GM21576 (cell line): ENCODE data around the gene H2BK1.

Source experiments
- ATAC-seq: cut with Tn5 transposase; IDR thresholded peaks from one replicate; pipeline ENCODE4 v1.9.1; 2021; ENCODE audit warnings: mild to moderate bottlenecking, moderate library complexity; ENCODE audit not compliant: unreplicated experiment

The H2BK1 gene

GRCh38 chr7:151232917-151233701 is 22.8 kb upstream of the H2BK1 start:
- peak; percentile 20 for ATAC-seq

- ATAC-seq: peak; percentile 95
These were observed 22.0 kb upstream of the H2BK1 start, which contains the start of gene CHPF2 for GRCh38 chr7:151232091-151232916. Gene CHPF2, plus strand, starts transcription at chr7:151232483. Its CDS starts 1,529 bp downstream, at chr7:151234012.

DNA sequence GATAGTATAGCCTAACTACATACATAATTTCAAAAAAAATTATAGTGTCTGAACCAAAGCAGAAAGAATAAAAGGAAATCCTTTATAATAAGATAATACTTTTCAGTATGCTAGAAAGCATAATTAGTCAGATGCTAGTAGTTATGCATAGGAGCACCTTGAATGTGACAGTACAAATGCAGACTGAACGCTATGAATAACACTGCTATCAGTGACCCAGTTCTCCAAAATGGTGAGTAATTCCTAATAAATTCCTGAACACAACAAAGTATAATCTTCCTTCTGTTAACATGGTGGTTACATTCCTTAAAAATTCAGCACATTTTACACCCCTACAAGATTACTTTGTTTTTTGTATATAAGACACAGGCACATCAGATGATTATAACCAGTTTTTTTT is 20.8 kb upstream of the H2BK1 start:
- no peak for ATAC-seq

DNA sequence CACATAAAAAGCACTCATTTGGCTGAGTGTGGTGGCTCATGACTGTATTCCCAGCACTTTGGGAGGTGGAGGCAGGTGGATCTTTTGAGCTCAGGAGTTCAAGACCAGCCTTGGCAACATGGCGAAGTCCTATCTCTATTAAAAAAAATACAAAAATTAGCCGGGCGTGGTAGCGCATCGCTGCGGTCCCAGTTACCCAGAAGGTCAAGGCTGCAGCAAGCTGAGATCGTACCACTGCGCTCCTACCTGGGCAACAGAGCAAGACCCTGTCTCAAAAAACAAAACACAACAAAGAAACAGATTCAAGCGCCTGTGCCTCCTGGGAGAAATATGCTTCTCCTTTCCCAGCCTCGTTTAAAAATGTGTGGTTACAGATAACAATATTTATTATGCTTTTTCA is 19.0 kb upstream of the H2BK1 start:
- no peak for ATAC-seq

DNA sequence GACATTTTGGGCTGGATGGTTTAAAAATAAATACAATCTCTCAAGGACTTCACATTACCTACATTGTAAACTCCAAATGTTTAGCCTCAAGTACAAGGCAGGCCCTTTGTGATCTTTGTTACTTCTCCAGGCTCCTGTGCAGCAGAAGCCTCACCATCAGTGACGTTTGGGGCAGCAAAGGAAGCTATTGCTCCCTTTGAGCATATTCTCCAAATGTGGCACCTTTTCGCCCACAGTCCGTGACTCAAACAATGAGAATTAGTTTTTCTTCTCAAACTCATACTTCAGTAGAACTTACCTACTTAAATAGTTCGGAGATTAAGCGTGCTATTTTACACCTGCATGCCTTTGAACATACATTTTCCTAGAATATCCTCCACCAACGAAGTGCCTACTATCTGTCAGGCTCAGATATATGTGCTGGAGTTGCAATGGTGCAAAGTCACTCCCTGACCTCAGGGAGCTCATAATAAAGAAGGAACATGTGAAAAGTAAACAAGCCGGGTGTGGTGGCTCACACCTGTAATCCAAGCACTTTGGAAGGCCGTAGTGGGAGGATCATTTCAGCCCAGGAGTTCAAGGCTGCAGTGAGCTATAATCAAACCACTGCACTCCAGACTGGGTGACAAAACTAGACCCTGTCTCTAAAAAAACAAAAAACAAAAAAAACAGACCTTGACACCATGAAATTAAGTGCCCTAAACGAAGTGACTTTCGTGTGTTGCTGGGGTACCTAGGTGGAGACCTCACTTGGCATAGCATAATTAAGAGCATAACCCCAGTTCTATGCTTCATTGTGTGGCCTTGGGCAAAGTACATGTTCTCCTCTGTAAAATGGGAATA is 18.0 kb upstream of the H2BK1 start:
- no peak for ATAC-seq

DNA sequence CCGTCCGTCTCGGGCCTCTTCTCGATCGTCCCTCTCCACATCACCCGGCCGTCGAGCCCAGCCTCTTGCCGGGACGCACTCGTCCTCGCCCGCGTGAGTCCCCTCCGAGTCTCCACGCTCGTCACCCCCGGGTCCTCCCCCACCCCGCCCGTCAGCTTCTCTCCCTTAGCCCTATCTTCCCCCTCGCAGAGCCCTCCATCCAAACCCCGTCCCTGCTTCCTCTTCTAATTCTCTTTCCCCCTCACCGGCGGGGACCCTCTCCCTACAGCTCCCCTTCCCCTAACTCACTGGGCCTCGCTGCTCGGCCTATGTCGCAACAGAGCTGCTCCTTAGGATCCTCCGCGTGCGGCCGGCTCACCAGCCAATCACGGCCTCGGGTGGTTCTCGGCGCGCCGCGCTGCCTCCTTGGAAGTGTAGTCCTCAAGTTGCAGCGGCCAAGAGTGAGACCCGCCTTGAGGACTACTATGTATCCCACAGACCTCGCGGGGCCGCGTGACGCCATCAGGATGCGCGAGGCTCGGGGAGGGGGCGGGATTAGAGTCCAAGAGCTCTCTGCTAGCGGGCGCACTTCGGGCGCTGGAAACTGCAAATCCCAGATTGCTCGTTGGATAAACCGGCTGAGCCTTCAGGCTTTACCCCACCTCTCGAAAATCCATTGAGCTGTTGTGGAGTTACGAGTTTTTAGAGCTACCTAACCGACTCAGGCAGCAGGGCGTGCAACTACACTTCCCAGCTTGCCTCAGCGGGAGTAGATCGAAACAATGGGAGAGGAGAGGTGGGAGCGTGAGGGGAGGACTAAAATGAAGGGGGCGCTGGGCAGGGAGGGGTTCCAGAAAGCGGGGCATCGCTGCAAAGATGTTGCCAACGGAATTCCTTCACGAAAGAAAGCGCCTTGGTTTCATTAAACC is 16.8 kb upstream of the H2BK1 start, which contains the start of gene ABCF2:
Gene ABCF2 (minus strand): TSS at position 331 of the 908 bp plus-strand sequence. CDS start 747 bp downstream, outside the sequence.
- ATAC-seq: peak; percentile 99

DNA sequence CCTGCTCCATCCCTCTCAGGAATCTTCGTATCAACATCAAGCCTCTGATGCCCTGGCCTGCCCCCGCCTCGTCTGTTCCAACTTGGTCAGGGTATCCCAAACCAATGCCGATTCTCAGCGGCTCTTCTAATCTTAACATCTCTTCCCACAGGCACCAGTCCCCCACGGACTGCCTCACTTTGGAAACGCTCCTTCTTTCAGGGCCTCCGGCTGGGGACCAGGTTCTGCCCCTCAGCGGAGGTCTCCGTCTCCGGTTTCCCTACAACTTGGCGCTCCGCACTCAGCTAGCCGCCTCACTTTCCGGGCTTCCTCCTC is 16.2 kb upstream of the H2BK1 start:
- peak; percentile 12 for ATAC-seq

DNA sequence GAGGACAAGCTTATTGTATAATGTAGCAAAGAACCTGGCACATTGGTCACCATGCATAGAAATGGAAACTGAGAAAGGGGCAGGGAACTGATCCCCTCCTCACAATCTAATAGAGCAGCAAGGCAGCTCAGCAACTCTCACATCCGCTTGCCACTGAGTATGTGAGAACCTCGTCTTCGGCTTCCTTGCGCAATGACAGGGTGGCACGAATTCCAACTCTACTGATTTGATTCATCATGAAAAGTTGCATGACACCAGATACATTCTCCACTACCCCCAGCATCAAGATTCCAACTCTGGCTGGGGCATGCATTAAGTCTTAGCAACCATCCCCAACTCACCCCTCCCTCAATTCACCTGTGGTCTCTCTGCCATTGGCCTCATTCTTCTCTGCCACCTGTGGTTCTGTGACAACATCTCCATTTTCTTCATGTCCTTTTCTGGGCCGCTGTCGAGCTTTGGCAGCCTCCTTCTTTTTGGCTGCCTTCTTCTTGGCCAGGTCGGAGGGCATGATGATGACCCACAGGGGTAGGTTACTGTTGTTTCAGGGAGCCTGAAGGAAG is 15.7 kb upstream of the H2BK1 start:
- ATAC-seq: no peak

DNA sequence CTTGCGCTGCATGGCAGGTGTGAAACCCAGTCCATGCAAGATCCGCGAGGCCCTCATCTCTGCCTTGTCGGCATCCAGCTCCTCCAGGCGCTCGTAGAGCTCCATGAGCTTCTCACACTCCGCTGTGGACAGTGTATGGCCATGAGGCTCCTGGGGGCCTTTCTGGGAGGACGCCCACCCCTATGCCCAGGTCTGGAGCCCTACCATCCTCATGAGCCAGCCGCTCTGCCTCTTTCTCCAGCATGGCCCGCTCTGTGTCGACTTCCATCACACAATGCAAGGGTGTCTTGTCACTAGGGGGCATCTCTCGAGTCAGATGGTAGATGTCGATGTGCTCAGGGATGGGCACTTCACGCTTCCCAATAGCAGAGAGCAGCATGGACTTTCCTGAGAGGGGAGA is 13.4 kb upstream of the H2BK1 start:
- no peak for ATAC-seq

DNA sequence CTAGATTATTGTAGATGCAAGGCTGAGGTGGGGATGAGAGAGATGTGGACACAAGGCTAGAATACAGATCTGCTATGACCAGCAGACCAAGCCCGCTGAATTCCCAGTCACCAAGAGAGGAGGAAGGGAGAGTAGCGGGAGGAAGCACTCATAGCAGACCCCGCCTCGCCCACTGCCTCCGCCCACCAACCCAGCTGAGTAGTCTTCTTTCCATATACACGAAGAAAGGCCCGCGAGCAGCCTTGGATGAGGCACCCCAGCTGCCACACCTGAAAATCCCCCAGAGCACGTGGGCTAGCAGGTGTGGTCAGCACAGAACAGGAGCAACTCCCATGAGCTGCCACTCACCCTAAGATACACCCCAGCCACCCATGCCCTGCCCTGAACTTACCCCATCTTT is 7.9 kb upstream of the H2BK1 start:
- ATAC-seq: no peak

DNA sequence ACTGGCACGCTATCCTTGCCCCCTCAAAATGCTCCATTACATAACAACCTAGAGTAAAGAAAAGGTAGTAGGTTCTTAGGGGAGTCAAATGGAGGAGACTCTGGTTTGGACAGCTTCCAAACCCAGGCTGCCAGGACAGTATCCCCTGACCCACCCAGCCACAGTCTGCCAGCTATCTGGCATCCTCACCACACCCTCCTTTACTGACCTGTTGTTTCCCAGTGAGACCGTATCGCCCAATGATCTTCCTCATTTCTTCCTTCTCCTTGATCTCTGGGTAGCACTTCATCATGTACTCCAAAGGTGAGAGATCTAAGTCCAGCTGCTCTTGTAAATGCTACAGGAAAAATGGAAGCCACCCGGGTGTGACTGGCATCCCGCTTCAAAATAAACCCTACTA is 5.1 kb upstream of the H2BK1 start:
- ATAC-seq: no peak

- ATAC-seq: no peak
These were observed 3.5 kb upstream of the H2BK1 start for GRCh38 chr7:151213826-151214225.

DNA sequence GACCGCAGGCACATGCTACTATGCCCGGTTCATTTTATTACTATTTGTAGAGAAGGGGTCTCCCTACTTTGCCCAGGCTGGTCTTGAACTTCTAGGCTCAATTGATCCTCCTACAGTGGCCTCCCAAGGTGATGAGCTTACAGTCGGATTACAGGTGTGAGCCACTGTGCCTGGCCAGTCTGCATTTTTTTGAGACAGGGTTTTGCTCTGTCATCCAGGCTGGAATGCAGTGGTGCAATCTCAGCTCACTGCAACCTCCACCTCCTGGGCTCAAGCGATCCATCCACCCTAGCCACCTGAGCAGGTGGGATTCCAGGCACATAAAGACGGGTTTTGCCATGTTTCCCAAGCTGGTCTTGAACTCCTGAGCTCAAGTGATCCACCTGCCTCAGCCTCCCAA is 2.3 kb upstream of the H2BK1 start:
- ATAC-seq: no peak

DNA sequence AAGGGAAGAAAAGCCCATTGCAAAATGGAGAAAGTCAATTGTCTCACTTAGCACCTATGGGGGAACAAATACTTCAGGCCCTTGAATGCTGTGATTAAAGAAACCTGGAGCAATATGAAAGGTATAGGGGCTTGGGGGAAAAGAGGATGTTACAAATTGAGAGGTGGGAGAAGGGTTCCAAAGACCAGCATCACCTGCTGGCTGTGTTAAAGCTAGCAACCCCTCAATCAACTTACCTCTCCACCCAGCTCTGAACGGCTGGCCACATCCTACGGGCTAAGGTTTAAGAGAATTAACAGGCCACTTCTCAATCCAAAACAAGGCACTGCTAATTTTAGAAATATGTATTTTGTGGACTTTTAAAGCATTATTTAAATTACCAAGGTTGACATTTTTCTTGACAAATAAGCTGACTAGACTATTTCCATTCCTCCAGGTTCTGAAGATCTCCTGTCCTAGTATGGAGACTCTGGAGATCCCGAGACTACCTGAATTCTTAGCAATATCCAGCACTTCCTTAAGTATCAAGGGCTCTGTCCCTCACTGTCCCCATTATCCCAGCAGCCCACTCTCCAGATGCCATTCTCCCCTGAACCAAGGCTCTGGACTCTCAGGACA is 976 bp upstream of the H2BK1 start:
- no peak for ATAC-seq

DNA sequence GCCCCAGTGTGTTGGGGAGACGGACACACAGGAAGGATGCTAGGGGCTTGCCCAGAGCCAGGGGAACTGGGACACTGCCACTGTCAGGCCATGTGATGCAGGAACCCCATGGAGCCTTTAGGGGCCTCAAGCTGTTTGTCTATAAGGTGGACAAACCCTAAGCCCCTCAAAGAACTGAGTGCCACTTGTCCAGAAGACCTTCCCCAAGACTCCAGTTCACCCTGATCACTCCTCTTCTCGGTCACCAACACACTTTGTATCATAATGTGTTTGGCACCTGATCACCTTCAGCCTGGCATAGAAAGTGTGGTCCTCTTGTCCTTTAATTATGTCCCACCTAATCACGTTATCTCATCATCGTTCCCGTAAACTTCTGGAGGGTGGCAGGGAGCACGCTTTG is 700 bp downstream of the H2BK1 start:
- ATAC-seq: no peak

DNA sequence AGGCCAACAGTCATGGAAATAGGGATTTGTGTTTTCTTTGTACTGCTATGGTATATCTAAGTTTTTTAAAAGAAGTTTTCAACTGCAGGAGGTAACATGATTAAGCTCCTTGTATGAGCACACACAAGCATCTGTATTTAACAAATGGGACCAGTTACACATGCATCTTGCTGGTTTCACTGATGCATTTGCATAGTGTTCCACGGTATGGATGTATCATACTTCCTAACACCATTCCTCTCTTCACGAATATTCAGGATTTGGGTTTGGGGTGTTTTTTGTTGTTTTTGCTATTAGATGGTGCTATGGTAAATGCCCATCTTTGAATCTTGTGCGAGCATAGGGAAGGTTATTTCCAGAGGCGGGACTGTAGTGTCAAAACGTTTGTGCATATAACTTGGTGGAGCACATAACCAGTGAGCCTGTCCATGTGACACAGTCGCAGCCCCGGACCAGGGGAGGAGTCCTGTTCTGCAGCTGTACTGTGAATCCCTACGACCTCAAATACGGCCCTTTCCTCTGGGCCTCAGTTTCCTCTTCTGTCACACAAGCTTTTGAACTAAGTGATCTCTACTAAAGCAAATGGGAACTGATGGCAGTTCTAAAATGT is 1.9 kb downstream of the H2BK1 start:
- no peak for ATAC-seq

GRCh38 chr7:151207804-151208203 is 2.5 kb downstream of the H2BK1 start:
- ATAC-seq: no peak

DNA sequence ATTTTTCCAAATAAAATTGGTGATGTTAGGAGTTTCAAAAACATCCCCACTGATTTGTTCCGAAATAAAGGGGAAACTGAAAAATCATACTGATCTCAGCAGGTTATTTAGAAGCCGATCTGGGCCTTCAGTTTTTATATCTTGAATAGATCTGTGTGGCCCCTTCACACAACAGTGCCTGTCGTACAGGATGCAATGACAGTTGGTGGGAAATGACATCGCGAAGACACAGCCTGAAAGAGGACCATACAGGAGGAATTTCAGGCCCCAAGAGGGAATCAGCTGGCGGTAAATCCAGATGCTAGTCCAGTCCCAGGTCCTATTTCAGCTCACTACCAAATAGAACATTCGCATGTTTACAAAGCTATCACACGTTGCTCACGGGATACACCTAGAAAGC is 3.0 kb downstream of the H2BK1 start:
- ATAC-seq: no peak

DNA sequence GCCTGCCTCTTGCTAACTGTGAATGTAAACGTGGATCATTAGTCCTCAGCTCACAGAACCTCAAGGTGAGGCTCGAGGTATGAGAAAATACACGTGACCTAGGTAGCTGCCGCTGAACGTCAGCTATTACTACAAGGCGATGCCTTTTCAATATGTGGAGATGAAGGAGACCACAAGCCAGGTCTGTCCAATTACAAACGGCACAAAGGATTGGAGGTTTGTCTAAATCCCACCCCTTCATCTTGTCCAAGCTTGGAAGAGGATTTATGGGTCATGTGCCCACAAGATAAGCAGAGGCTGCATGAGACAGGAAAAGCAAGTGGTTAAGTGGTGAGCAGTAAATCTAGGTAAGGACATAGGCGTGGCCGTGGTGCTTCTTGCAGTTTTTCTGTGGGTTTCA is 3.4 kb downstream of the H2BK1 start:
- ATAC-seq: no peak
